ENCODE data around the gene SNN.

- no peak for TF ChIP-seq CTCF (conservative IDR thresholded peaks at IDR 0.05; ENCODE audit: low read length)
- no peak for TF ChIP-seq EZH2phosphoT487 (IDR thresholded peaks at IDR 0.05; ENCODE audit: borderline replicate concordance)
Observed at GRCh38 chr16:11667824-11668622, at the start of gene SNN.
